ENCODE results near the gene BMAL1.

GRCh38 chr11:13348305-13348704 is 70.7 kb downstream of the BMAL1 start:
- TF ChIP-seq CTCF (IDR thresholded peaks at IDR 0.05; ENCODE audit: extremely low read depth in 1 of 2, insufficient read depth in 1 of 2, low read depth in 1 of 2, low read length in 2 of 2) = no peak
- no peak for TF ChIP-seq POLR2AphosphoS5 (IDR thresholded peaks at IDR 0.05; ENCODE audit: insufficient read depth, low read depth, low read length)
- TF ChIP-seq POLR2A (IDR thresholded peaks at IDR 0.05; ENCODE audit: low read depth, low read length) = no peak
- TF ChIP-seq EZH2 (IDR thresholded peaks at IDR 0.05; ENCODE audit: borderline replicate concordance, low read depth, low read length, severe bottlenecking) = no peak
- TF ChIP-seq MAX (IDR thresholded peaks at IDR 0.05; ENCODE audit: insufficient read depth, insufficient read length) = no peak
- TF ChIP-seq FOS (IDR thresholded peaks at IDR 0.05; ENCODE audit: borderline replicate concordance, insufficient read depth, low read length) = no peak
- TF ChIP-seq JUN (IDR thresholded peaks at IDR 0.05; ENCODE audit: borderline replicate concordance, insufficient read depth, insufficient read length, low read depth) = no peak
- TF ChIP-seq MYC (IDR thresholded peaks at IDR 0.05; ENCODE audit: low read depth, low read length) = no peak
